ENCODE measurements around the gene MMRN2. TPM values are rescaled to one million over a fixed set of nuclear protein-coding genes. Genes with fewer than 3 reads are reported as not detected.

MMRN2 gene
- polyA plus RNA-seq, 2 of the 4 experiments (the other 2 are of a cell fraction): 0.35 to 1.1 TPM

DNA sequence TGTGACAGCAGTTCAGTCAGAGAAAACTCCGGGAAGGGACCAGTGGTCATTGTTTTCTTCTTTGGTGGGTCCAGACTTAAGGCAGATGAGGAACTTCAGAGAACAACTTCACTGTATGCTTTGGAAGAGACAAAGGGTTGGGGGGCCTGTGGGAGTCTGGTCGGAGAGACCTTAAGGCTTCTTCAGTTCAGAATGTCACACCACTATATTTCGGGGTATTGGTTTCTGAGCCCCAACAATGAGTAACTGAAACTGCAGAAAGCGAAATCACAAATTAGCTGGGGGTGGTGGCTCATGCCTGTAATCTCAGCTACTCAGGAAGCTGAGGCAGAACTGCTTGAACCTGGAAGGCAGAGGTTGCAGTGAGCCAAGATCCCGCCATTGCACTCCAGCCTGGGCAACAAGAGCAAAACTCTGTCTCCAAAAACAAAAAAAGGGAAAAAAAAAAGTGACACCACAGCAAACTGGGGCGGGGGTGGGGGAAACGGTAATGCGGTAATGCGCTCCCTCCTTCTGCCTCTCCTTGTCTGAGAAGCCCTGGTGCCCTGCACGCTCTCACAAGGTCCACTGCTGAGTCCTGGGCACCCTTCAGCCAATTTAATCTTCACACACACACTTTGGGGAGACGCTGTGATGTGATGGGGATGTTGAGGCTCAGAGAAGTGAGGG, 8.7 kb upstream of the MMRN2 start (continued):
- TF ChIP-seq, protein P1, sequence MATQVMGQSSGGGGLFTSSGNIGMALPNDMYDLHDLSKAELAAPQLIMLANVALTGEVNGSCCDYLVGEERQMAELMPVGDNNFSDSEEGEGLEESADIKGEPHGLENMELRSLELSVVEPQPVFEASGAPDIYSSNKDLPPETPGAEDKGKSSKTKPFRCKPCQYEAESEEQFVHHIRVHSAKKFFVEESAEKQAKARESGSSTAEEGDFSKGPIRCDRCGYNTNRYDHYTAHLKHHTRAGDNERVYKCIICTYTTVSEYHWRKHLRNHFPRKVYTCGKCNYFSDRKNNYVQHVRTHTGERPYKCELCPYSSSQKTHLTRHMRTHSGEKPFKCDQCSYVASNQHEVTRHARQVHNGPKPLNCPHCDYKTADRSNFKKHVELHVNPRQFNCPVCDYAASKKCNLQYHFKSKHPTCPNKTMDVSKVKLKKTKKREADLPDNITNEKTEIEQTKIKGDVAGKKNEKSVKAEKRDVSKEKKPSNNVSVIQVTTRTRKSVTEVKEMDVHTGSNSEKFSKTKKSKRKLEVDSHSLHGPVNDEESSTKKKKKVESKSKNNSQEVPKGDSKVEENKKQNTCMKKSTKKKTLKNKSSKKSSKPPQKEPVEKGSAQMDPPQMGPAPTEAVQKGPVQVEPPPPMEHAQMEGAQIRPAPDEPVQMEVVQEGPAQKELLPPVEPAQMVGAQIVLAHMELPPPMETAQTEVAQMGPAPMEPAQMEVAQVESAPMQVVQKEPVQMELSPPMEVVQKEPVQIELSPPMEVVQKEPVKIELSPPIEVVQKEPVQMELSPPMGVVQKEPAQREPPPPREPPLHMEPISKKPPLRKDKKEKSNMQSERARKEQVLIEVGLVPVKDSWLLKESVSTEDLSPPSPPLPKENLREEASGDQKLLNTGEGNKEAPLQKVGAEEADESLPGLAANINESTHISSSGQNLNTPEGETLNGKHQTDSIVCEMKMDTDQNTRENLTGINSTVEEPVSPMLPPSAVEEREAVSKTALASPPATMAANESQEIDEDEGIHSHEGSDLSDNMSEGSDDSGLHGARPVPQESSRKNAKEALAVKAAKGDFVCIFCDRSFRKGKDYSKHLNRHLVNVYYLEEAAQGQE (IDR thresholded peaks at IDR 0.05): no peak
- TF ChIP-seq CHD2 (IDR thresholded peaks at IDR 0.05; ENCODE audit: low read length, partially characterized antibody) (no peak), FOXS1 (CRISPR knock-in tag; IDR thresholded peaks at IDR 0.05) (no peak)

DNA sequence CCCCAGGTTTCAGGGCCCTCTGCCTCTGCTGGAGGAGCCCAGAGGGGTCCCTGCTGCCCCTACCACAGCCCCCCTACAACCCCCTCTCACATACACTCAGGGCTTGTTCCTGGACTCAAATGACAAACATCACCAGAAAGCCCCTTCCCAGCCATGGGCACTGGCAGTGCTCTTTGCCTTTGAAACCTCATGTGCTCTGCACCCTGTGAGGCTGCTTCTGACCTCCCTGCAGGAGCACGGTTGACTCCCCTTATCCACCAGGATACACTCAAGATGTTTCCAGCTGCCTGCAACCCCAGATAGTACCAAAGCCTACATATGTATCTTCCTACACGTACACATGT, 7.4 kb upstream of the MMRN2 start:
- Histone ChIP-seq H3K4me1 (peaks cover 33% of the 10 kb centered on the region), H3K27ac (no peak overlapping the region), H3K4me2 (no peak overlapping the region), H3K4me3 (no peak overlapping the region), H3K9me3 (no peaks in the 10 kb centered on the region)
- POLR2A ChIA-PET: no interaction called here
- WGBS (ENCODE audit: missing lambda C conversion rate): 86% methylated on average over 2 of the region's 2 CpGs
- ATAC-seq (no peak), DNase-seq (ENCODE audit: low read depth in 1 of 2, low spot score in 1 of 2) (no peak), FAIRE-seq (no peak)
- TF ChIP-seq, protein P2, sequence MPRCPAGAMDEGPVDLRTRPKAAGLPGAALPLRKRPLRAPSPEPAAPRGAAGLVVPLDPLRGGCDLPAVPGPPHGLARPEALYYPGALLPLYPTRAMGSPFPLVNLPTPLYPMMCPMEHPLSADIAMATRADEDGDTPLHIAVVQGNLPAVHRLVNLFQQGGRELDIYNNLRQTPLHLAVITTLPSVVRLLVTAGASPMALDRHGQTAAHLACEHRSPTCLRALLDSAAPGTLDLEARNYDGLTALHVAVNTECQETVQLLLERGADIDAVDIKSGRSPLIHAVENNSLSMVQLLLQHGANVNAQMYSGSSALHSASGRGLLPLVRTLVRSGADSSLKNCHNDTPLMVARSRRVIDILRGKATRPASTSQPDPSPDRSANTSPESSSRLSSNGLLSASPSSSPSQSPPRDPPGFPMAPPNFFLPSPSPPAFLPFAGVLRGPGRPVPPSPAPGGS (IDR thresholded peaks at IDR 0.05): no peak
- TF ChIP-seq, protein P3, sequence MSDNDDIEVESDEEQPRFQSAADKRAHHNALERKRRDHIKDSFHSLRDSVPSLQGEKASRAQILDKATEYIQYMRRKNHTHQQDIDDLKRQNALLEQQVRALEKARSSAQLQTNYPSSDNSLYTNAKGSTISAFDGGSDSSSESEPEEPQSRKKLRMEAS (IDR thresholded peaks at IDR 0.05): no peak
- TF ChIP-seq RCOR1 (IDR thresholded peaks at IDR 0.05; ENCODE audit: low read depth, low read length) (no peak), RFX5 (IDR thresholded peaks at IDR 0.05) (no peak), RARB (CRISPR knock-in tag; IDR thresholded peaks at IDR 0.05) (no peak)
- TF ChIP-seq, protein P4, sequence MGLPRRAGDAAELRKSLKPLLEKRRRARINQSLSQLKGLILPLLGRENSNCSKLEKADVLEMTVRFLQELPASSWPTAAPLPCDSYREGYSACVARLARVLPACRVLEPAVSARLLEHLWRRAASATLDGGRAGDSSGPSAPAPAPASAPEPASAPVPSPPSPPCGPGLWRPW (IDR thresholded peaks at IDR 0.05): no peak
- CTCF ChIA-PET: interaction anchor here (1.1 to 7.2 kb wide), 5 partner anchors 11 to 26 kb away, joined by 4 to 38 read pairs (median 13); no protein-coding TSS in a partner anchor

DNA sequence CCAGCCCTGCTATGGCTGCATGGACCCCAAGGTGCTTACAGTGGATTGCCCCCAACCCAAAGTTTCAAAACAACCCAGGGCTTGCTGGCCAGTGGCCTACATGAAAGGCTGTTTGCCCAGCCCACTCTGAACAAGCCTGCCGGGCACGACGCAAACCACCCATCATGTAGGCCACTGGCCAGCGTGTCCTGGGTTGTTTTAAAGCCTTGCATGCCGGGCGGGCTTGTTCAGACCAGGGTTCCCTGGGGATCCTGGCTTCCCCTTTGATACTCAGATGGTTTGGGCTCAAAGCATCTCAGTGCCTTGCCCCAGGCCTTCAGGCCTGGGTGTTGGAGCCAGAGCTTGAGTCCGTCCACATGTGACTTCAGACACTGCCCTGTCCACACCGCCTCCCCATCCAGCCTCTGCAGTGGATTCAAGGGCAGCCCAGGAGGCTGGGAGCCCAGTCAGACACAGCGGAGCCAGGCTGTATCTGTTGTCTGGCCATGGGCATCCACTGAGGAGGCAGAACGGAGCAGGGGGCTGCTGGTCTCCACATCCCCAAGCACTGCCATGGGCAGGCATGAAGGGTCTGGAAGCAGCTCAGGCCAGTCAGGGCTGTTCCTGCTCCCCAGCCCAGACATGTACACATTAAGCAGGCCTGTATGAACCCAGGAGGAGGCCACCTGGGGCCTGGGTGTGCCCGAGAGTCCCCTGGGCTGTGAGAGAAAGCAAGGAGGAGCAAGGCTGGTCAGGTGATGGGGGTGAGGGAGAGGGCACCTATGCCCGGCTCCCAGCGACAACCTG, 6.8 kb upstream of the MMRN2 start:
- TF ChIP-seq JUNB (IDR thresholded peaks at IDR 0.05) (no peak), HEYL (CRISPR knock-in tag; IDR thresholded peaks at IDR 0.05) (no peak), FOSB (CRISPR knock-in tag; IDR thresholded peaks at IDR 0.05) (no peak), ZFP36 (IDR thresholded peaks at IDR 0.05; ENCODE audit: borderline replicate concordance, partially characterized antibody) (no peak)
- TF ChIP-seq, protein P5, sequence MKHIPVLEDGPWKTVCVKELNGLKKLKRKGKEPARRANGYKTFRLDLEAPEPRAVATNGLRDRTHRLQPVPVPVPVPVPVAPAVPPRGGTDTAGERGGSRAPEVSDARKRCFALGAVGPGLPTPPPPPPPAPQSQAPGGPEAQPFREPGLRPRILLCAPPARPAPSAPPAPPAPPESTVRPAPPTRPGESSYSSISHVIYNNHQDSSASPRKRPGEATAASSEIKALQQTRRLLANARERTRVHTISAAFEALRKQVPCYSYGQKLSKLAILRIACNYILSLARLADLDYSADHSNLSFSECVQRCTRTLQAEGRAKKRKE (CRISPR knock-in tag; IDR thresholded peaks at IDR 0.05; ENCODE audit: low read depth): no peak
- TF ChIP-seq, protein P1 (IDR thresholded peaks at IDR 0.05): no peak
- ATAC-seq (no peak), FAIRE-seq (no peak), DNase-seq (ENCODE audit: low read depth in 1 of 2, low spot score in 1 of 2) (no peak)
- Histone ChIP-seq H3K9me3 (no peaks in the 10 kb centered on the region), H3K4me2 (no peak overlapping the region), H3K4me3 (no peak overlapping the region), H3K27ac (0 out of 6 replicates have a peak overlapping the region, but pooled peaks of 1 of the 2 experiments have one; percentile 20), H3K4me1 (peaks cover 36% of the 10 kb centered on the region)
- WGBS (ENCODE audit: missing lambda C conversion rate): 88% methylated on average over 11 of the region's 13 CpGs
- POLR2A ChIA-PET: no interaction called here
- CTCF ChIA-PET: interaction anchor here (1.1 to 7.2 kb wide), 3 partner anchors 17 to 25 kb away, joined by 4 to 38 read pairs (median 7); no protein-coding TSS in a partner anchor
